ENCODE measurements around the gene IDI2. TPM values are rescaled to one million over a fixed set of nuclear protein-coding genes. Genes with fewer than 3 reads are reported as not detected.

Gene IDI2
- total and polyA plus RNA-seq, 2 of the 13 experiments (the other 11 are each of a cell fraction or from before 2014, with no cell fraction given), result not detected

DNA sequence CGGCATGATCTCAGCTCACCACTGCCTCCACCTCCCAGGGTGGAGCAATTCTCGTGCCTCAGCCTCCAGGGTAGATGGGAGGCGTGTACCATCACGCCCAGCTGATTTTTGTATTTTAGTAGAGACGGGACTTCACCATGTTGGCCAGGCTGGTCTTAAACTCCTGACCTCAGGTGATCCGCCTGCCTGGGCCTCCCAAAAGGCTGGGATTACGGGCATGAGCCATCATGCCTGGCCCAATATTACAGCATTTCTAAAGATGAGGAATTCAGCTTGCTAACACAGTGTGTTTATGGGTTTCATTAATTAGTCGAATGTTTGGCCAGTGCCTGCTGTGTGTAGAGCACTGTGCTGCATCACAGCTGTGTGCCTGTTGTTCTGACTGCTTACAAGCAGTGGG, 34.2 kb upstream of the IDI2 start:
- WGBS (ENCODE audit: low lambda C conversion rate), result 93% methylated on average over 6 of the region's 8 CpGs
- Histone ChIP-seq H3K27ac (ENCODE audit: extremely low read length, insufficient read depth, low read length) (no peak overlapping the region), H2AFZ (ENCODE audit: low read length) (no peak overlapping the region), H3K79me2 (ENCODE audit: insufficient read depth, low read length) (peaks cover 63% of the 10 kb centered on the region), H3K4me1 (ENCODE audit: insufficient read depth, low read length) (peaks cover 20% of the 10 kb centered on the region), H3K4me2 (ENCODE audit: low read depth, low read length) (no peak overlapping the region), H3K27me3 (ENCODE audit: control insufficient read depth in 1 of 2, insufficient read depth in 2 of 2, low read length in 2 of 2) (no peaks in the 10 kb centered on the region), H3K9me3 (ENCODE audit: low read length) (no peaks in the 10 kb centered on the region), H4K20me1 (ENCODE audit: insufficient read depth, low read length) (peaks cover 3% of the 10 kb centered on the region), H3K36me3 (replicated peaks in 1 of 2; ENCODE audit: control insufficient read depth in 1 of 2, insufficient read depth in 2 of 2, low read length in 2 of 2) (peaks cover 0 to 7% of the 10 kb centered on the region in 2 experiments; a peak in 2 of 5 replicates), H3K9ac (ENCODE audit: insufficient read depth, low read depth, low read length) (no peak overlapping the region), H3K4me3 (replicated peaks in 1 of 3; ENCODE audit: insufficient read depth in 1 of 3, low read depth in 2 of 3, low read length in 3 of 3) (no peak overlapping the region)
- ATAC-seq (no peak), DNase-seq (ENCODE audit: low spot score) (no peak), FAIRE-seq (no peak)
- no TSS peak for BruUV-seq (replicated peaks)
- TF ChIP-seq ZNF607 (CRISPR knock-in tag; IDR thresholded peaks at IDR 0.05; ENCODE audit: borderline replicate concordance) (no peak), ZNF773 (CRISPR knock-in tag; IDR thresholded peaks at IDR 0.05; ENCODE audit: borderline replicate concordance) (no peak), ARHGAP35 (CRISPR knock-in tag; IDR thresholded peaks at IDR 0.05; ENCODE audit: borderline replicate concordance) (no peak)
- TF ChIP-seq, protein P1, sequence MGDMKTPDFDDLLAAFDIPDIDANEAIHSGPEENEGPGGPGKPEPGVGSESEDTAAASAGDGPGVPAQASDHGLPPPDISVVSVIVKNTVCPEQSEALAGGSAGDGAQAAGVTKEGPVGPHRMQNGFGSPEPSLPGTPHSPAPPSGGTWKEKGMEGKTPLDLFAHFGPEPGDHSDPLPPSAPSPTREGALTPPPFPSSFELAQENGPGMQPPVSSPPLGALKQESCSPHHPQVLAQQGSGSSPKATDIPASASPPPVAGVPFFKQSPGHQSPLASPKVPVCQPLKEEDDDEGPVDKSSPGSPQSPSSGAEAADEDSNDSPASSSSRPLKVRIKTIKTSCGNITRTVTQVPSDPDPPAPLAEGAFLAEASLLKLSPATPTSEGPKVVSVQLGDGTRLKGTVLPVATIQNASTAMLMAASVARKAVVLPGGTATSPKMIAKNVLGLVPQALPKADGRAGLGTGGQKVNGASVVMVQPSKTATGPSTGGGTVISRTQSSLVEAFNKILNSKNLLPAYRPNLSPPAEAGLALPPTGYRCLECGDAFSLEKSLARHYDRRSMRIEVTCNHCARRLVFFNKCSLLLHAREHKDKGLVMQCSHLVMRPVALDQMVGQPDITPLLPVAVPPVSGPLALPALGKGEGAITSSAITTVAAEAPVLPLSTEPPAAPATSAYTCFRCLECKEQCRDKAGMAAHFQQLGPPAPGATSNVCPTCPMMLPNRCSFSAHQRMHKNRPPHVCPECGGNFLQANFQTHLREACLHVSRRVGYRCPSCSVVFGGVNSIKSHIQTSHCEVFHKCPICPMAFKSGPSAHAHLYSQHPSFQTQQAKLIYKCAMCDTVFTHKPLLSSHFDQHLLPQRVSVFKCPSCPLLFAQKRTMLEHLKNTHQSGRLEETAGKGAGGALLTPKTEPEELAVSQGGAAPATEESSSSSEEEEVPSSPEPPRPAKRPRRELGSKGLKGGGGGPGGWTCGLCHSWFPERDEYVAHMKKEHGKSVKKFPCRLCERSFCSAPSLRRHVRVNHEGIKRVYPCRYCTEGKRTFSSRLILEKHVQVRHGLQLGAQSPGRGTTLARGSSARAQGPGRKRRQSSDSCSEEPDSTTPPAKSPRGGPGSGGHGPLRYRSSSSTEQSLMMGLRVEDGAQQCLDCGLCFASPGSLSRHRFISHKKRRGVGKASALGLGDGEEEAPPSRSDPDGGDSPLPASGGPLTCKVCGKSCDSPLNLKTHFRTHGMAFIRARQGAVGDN (CRISPR knock-in tag; IDR thresholded peaks at IDR 0.05), result no peak
- intact Hi-C loops (cut with micrococcal nuclease; ENCODE audit: unreplicated experiment), result no loop called here
- POLR2A ChIA-PET, result no interaction called here
- in situ Hi-C loops (cut with HindIII; ENCODE audit: extremely low pct_ligation_motif_present, low pct_unique_long_range_greater_than_20kb), result no loop called here
- CTCF ChIA-PET (ENCODE audit: low intra/inter-chr PET ratio, low total read pairs), result no interaction called here
